ENCODE data around the gene YARS1.

GRCh38 chr1:32859915-32860314, 42.8 kb upstream of the YARS1 start:
- no peak for TF ChIP-seq CTCF (IDR thresholded peaks at IDR 0.05; ENCODE audit: low read depth, low read length, missing input control)
- TF ChIP-seq TAF1 (conservative IDR thresholded peaks at IDR 0.05), result no peak
- no peak for TF ChIP-seq HNF4A (conservative IDR thresholded peaks at IDR 0.05)

Data from liver (tissue), 3 donors.